GM18520 (cell line): ENCODE results near the gene TBX10.
"Not testable (repeated sequence)": the region's sequence is repeated elsewhere in the genome, so short reads cannot be mapped to it uniquely, and the experiment has no call there.

Experiments
- ATAC-seq: cut with Tn5 transposase; IDR thresholded peaks from one replicate; pipeline ENCODE4 v1.9.1; 2021; ENCODE audit not compliant: unreplicated experiment

TBX10 gene

DNA sequence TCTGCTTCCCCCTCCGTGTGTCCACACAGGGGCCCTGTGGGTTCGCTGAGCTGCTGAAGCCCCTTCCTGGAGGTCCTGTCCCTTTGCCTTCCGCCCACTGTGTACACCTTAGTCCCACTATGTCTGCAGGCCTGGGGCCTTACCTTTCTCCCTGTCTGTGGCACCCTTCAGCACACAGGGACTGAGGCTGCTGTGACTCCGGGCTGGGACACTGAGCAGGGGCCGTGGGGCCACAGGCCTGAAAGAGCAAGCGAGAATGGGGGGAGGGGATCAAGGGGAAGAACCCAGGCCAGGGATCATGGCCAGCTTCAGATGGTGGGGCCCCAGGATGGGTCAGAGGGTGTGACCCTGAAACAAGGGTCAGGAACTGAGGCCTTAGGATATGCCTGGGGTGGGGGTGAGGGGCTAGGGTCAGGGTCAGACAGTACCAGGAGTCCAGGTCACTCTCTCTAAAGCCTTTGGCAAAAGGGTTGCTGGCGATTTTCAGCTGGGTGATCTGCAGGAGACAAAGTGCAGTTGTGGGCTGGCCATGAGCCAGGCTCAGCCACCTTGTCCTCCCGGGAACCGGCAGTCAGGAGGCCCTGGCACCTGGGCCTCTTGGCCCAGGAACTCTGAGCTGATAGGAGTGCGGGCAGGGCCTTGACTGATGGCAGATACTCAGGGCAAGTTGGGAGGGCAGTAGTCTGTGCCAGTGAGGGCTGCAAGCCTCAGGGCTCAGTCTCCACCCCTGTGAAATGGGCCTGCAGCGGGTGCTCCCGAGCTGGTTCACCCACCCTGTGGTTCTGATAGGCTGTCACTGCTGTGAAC lies 7.2 kb downstream of the TBX10 start:
- ATAC-seq: no peak

DNA sequence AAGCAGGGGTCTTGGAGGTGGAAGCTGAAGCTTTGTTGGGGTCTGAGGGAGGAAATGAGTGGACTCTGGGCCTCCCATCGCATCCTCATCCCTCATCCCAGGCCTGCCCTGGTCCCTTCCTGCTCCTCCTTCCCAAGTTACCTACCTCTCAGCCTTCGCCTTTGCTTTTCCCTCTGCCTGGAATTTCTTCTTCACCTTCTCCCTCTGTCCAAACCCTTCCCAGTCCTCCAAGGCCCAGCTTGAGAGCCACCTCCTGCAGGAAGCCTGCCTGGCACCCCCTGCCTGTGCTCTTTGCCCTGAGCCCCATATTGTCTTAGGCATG lies 7.7 kb downstream of the TBX10 start:
- ATAC-seq: no peak

GRCh38 chr11:67631411-67631810 lies 8.2 kb downstream of the TBX10 start:
- no peak for ATAC-seq

DNA sequence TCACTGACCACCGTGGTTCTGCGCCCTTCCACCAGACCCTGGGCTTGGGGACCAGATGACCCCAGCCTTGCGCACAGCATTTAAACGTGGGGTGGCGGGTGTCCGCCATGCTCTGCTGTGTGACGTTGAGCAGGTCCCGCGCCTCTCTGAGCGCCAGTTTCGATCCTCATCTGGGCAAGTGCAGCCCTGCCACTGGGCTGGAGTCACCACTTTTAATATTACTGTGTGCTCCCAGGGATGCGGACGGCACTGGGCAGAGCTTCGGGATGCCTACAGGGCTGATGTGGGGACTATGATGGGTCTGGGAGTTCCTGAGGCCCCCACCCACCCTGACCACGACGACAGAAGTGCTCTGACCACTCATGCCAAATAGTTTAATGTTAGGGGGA lies 8.6 kb downstream of the TBX10 start:
- no peak for ATAC-seq

DNA sequence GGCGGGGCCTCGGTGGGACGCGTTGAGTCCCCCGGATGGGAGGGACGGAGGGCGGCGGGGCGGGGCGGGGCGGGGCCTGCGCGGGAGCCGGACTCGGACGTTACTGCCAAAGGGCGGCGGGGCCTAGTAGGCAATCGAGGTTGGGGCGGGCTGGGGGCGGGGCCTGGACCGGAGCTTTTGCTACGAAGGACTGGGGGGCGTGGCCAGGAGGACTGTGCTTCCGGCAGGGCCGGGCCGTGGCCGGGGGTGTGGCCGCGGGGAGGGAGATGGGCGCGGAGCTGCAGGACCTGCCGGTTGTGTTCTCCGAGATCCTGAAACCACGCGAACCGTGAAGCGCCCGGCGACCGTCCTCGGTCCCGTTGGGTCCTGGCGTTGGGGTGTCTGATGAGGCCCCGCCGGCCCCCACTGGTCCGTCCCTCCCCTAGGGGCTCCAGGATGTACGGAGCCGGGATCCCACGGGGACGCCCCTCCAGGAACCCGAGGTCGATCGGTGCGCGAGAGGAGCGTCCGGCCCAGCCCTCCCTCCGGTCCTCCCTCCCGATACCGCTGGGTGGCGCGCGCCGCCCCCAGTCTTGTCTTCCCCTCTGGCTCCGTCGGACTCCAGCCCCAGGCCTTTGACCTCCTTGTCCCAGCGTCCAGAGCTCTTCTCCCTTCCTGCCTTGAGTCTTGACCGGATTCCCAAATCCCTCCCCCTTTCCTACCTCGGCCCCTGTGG lies 9.2 kb downstream of the TBX10 start:
- ATAC-seq: peak; percentile 47

DNA sequence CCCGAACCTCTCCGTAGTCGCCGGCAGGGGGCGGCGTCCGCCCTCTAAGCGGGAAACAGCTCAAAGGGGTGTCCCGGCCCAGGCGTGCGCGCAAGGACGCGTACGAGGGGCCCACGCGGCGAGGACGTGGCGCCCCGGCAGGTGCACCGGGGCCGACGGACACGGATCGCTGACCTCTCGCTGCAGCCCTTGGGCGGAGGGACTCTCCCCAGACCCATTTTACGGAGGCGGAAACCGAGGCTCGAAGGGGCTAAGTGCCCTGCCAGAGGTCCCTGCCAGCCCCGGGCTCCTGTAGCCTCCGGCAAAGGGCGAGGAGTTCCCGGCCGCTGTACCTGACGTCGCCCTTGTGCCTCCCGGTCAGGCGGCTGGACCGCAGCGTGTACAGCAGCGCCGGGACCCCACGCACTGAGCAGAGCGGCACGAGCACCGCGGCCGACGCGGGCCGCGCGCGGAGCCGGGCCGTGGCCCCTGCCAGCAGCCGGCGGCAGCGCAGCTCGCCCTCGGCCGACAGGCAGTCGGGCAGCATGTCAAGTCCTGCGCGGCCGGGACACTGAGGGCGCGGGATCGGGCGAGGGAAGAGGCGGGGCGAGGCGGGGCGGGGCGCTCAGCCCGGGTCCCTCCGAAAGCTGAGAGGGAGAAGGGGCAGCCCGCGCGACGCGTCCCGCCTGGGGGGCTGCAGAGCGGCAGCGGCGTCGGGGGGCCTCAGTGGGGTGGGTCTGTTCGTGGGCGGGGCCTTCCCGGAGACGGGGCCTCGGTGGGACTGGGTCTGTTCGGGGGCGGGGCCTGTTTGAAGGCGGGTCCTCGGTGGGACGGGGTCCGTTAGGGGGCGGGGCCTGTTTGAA lies 10.0 kb downstream of the TBX10 start, which contains the start of gene NUDT8:
TSS of gene NUDT8 (minus strand) at position 552 of the 842 bp plus-strand sequence. CDS start at position 526, 26 bp downstream.
- ATAC-seq: peak; percentile 36

- no peak for ATAC-seq
Observed at GRCh38 chr11:67628710-67629385, 10.7 kb downstream of the TBX10 start.

- ATAC-seq: no peak
Observed at GRCh38 chr11:67627812-67628624, 11.5 kb downstream of the TBX10 start.

GRCh38 chr11:67627441-67627811 lies 12.1 kb downstream of the TBX10 start:
- ATAC-seq: no peak

GRCh38 chr11:67626970-67627369 lies 12.6 kb downstream of the TBX10 start:
- ATAC-seq: no peak

GRCh38 chr11:67626131-67626833 lies 13.3 kb downstream of the TBX10 start:
- not testable (repeated sequence) for ATAC-seq

GRCh38 chr11:67623795-67624194 lies 15.8 kb downstream of the TBX10 start:
- not testable (repeated sequence) for ATAC-seq

DNA sequence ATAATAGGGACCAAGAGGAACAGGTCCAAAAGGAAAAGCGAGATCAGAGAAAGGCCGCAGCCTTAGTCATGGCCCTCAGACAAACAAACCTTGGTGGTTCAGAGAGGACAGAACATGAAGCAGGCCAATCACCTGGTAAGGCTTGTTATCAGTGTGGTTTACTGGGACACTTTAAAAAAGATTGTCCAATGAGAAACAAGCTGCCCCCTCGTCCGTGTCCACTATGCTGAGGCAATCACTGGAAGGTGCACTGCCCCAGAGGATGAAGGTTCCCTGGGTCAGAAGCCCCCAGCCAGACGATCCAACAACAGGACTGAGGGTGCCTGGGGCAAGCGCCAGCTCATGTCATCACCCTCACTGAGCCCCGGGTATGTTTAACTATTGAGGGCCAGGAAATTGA lies 16.7 kb downstream of the TBX10 start:
- ATAC-seq: not testable (repeated sequence)

- not testable (repeated sequence) for ATAC-seq
Observed at GRCh38 chr11:67621928-67622327, 17.6 kb downstream of the TBX10 start.

DNA sequence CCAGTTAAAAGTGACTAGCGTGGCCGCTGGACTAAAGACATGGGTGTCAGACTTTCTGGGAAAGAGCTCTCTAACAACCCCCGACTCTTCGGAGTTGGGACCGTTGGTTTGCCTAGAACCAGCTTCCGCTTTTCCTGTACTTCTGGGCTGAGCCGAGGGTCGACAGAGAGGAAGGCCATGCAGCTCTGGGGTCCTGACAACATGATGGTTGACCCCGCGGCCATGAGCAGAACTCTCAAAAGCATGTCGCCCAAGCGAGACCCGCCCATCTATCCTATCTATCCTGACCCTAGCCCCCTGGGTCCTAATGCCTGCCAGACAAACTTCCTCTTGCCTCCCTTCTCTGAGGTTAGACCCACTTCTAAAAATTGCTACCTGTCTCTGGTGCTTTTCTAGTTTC lies 18.9 kb downstream of the TBX10 start:
- ATAC-seq: not testable (repeated sequence)

DNA sequence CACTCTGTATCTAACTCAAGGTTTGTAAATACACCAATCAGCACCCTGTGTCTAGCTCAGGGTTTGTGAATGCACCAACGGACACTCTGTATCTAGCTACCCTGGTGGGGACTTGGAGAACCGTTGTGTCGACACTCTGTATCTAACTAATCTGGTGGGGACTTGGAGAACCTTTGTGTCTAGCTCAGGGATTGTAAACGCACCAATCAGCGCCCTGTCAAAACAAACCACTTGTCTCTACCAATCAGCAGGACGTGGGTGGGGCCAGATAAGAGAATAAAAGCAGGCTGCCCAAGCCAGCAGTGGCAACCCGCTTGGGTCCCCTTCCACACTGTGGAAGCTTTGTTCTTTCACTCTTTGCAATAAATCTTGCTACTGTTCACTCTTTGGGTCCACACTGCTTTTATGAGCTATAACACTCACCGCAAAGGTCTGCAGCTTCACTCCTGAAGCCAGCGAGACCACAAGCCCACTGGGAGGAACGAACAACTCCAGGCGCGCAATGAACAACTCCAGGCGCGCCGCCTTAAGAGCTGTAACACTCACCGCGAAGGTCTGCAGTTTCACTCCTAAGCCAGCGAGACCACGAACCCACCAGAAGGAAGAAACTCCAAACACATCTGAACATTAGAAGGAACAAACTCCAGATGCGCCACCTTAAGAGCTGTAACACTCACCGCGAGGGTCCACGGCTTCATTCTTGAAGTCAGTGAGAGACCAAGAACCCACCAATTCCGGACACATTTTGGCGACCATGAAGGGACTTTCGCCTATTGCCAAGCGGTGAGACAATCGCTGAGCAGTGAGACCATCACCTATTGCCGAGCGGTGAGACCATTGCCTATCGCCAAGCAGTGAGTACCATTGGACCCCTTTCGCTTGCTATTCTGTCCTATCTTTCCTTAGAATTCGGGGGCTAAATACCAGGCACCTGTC lies 19.6 kb downstream of the TBX10 start:
- not testable (repeated sequence) for ATAC-seq

DNA sequence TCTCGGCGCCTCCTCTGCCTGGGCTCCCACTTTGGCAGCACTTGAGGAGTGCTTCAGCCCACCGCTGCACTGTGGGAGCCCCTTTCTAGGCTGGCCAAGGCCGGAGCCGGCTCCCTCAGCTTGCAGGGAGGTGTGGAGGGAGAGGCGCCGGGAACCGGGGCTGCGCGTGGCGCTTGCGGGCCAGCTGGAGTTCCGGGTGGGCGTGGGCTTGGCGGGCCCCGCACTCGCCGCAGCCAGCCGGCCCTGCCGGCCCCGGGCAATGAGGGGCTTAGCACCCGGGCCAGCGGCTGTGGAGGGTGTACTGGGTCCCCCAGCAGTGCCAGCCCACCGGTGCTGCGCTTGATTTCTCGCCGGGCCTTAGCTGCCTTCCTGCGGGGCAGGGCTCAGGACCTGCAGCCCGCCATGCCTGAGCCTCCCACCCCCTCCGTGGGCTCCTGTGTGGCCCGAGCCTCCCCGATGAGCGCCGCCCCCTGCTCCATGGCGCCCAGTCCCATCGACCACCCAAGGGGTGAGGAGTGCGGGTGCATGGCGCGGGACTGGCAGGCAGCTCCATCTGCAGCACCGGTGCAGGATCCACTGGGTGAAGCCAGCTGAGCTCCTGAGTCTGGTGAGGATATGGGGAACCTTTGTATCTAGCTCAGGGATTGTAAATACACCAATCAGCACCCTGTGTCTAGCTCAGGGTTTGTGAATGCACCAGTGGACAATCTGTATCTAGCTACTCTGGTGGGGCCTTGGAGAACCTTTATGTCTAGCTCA lies 20.5 kb downstream of the TBX10 start:
- ATAC-seq: not testable (repeated sequence)
